HG03108 (cell line): ENCODE data around the gene LRPAP1.
A peak's percentile ranks its signal among the peaks of the same experiment; 100 is the strongest.
"Not testable (repeated sequence)": the region's sequence is repeated elsewhere in the genome, so short reads cannot be mapped to it uniquely, and the experiment has no call there.

Experiments used
- ATAC-seq: cut with Tn5 transposase; IDR thresholded peaks from one replicate; pipeline ENCODE4 v1.9.1; 2021; ENCODE audit warnings: moderate library complexity; ENCODE audit not compliant: unreplicated experiment

The LRPAP1 gene

GRCh38 chr4:3531879-3532750 lies at the start of gene LRPAP1:
LRPAP1 (minus strand) TSS chr4:3532422; CDS start chr4:3532412, 10 bp downstream.
- peak; percentile 78 for ATAC-seq

- not testable (repeated sequence) for ATAC-seq
Observed at GRCh38 chr4:3581334-3582090, 49.3 kb upstream of the LRPAP1 start.

GRCh38 chr4:3580859-3581258 lies 48.6 kb upstream of the LRPAP1 start:
- not testable (repeated sequence) for ATAC-seq

- not testable (repeated sequence) for ATAC-seq
Observed at GRCh38 chr4:3578527-3579144, 46.4 kb upstream of the LRPAP1 start.

DNA sequence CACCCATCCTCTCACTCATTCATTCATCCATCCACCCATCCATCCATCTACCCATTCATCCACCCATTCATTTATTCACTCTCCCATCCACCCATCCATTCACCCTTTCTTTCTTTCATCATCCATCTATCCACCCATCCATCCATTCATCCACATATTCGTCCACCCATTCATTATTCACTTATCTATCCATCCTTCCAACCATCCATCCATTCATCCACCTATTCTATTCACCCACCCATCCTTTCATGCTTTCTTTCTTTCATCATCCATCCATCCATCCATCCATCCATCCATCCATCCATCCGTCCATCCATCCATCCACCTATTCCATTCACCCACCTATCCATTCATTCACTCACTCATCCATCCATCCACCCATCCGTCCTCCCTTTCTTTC lies 45.8 kb upstream of the LRPAP1 start:
- not testable (repeated sequence) for ATAC-seq

- not testable (repeated sequence) for ATAC-seq
Observed at GRCh38 chr4:3577208-3577892, 45.1 kb upstream of the LRPAP1 start.

GRCh38 chr4:3576533-3577207 lies 44.4 kb upstream of the LRPAP1 start:
- not testable (repeated sequence) for ATAC-seq

DNA sequence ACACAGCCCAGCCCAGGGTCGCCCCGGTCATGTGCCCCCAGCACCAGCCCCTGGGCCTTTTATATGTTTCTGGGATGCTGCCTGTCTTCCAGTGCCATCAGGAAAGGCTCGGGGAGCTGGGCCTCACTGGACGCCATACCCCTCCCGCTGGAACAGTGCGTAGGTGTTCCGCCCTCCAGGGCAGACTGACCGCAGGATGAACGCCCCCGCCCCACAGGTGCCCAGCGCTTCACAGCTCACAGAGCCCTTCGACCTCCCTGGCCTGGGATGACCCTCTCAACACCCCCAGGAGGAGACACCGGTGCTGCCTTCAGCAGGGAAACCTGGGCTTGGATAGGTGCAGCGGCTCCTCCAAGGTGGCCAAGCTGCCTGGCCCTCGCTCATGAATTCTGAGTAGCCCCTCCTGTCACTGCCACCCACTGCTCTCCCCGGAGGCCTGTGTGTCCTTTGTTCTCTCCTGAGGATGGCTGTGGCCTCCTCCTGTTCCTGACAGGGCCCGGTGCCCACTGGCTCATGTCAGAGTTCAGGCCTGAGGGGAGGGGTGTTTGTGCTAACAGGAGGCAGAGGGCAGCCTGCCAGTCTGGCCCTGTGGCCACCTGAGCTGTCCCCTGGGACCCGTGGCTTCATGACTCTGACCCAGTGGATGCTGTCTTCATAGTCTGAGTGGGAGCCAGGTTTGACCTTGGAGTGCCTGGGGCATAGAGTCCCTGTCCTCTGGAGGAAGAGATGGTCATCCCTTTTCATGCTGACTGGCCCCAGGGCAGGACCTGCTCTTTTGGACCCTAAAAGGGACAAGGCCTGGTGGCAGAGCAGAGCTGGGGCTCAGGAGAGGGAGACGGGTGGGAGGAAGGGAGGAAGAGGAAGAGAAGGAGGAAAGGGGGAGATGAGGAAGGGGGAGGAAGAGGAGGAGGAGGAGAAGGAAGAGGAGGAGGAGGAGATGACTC lies 43.5 kb upstream of the LRPAP1 start:
- not testable (repeated sequence) for ATAC-seq

DNA sequence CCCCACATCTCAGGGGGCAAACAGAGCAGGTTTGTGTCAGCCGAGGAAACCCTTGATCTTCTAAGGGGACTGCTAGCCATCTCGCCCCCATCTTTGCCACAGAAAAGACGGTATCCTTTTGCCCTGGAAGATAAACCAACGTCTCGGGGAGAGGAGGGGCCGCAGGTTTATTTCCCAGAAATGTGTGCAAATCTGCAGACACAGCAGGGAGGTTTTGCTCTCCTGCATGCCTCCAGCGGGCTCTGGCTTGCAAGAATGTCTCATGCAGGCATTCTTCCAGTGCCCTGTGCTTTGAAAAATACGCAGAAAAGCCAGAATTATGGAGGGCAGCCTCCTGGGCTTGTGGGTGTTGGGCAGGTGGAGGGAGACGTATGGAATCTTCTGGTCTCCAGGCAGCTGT lies 42.6 kb upstream of the LRPAP1 start:
- not testable (repeated sequence) for ATAC-seq

- not testable (repeated sequence) for ATAC-seq
Observed at GRCh38 chr4:3574346-3574745, 42.1 kb upstream of the LRPAP1 start.

GRCh38 chr4:3573131-3573530 lies 40.9 kb upstream of the LRPAP1 start:
- no peak for ATAC-seq

DNA sequence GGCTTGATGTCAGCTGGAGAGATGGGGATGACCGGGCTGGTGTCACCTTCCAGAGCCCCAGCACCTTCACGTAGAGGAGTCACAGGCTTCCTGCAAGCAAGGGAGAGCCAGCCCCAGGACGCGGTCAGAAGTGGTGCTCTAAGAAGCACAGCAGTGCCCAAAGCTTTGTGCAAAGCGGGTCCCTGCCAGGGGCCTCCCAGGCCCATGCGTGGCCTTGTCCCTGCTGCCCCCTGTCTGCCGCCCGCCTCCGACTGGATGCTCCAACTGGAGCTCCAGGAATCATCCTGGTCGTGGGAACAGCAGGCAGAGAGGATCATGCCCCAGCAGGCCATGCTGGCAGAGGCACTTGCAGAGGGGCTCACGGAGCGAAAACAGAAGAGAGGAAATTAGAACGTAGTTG lies 40.1 kb upstream of the LRPAP1 start:
- no peak for ATAC-seq

DNA sequence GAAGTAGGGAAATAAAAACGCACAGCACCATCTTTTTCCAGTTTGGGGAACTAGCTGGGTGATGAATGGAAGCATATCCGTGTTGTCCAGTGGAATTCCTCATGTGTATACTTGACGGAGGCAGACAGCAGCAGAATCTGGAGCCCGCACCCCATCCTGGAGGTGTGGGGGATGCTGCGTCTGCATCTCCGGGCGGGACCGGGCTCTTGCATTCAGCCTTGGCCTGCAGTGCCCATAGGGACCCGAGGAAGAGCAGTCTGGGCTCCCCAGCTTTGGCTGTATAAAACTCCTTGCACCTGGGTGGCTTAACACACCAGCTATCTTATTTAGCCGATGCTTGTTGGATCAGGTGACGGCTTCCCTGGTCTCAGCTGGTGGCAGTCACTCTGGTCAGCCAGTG lies 39.7 kb upstream of the LRPAP1 start:
- ATAC-seq: no peak

DNA sequence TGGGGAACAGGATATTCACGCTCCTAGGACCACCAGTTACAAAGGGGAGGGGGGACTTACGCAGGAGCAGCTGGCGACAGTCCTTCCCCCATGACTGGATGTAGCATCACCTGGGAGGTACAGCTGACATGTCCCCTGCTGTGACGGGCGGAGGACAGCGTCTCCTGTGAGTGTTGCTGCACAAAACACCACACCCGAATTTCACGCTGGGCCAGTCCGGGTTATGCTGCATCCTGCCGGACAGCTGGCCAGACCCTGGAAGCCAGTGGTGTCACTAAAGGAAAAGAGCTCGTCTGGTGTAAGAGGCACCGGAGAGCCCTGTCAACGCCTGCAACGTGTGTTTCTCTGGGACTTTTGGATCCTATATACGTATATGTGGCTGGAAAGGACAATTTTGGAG lies 38.7 kb upstream of the LRPAP1 start:
- ATAC-seq: not testable (repeated sequence)

DNA sequence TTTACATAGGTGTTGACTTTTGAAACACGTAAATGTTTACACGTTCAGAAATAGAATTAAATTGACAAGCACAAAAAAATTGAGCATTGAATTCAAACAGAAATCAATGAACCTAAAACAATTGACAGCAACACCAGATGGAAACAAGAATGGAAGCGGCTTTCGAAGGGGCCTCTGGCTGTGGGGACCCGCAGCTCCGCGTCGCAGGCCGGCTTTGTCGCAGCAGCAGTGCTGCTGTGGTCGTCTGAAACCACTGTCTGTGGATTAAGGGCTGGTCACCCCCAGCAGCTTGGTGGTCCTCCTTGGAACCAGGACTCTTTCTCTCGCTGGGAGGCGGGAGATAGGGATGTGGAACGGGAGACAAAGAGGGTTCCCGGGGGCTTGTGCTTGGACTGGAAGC lies 37.4 kb upstream of the LRPAP1 start:
- ATAC-seq: not testable (repeated sequence)

DNA sequence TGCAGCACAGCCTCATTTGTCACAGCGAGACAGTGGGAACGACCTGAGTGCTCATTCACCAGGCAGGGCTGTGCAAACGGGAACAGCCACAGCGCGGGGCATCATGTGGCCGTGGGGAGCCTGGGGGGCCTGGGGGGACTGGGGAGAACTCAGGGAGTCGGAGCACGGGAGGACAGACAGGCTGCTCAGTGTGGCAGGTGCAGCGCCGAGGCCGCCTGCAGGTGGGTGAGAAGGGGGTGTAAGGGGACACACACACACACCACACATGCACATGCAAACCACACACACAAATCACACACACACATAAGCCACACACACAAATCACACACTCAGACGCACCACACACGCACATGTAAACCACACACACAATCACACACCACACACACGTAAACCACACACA lies 34.5 kb upstream of the LRPAP1 start:
- not testable (repeated sequence) for ATAC-seq

DNA sequence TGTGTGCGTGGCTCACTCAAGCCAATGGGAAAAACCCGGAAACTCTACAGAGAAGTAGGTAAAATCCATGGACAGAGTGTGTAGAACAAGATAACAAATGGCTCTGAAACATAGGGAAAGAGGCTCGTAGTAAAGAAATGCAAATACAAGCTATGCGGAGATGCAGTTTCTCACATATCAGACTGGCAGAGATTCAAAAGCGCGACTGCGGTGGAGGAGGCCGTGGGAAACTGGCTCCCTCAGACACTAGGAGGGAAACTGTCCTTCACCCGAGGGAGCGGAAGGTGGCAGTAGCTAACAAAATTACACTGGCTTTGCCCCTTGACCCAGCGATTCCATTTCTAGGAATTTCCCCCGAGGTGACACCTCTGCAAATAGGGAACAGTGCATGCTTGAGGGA lies 34.1 kb upstream of the LRPAP1 start:
- not testable (repeated sequence) for ATAC-seq

- not testable (repeated sequence) for ATAC-seq
Observed at GRCh38 chr4:3564948-3565347, 32.7 kb upstream of the LRPAP1 start.

DNA sequence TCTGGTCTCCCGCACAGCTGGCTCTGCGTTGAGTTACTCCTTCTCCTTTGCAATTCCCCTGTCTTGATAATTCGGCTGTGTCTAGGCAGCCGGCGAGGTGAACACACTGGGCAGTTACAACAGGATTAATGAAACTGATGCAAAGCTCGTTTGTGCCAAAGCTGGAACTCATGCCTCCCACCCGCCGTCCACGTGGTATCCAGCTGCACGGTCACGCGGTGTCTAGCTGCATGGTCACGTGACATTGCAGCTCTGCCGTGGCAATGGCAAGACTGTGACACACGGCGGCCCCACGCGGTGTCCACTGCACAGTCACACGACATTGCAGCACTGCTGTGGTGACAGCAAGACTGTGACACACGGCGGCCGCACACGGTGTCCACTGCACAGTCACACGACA lies 31.2 kb upstream of the LRPAP1 start:
- no peak for ATAC-seq
